Activated CD4-positive, alpha-beta T cell treated with anti-CD3 and anti-CD28 coated beads for 36 hours (primary cell): ENCODE data around the gene CORIN. TPM values are rescaled to one million over a fixed set of nuclear protein-coding genes. Genes with fewer than 3 reads are reported as not detected.

Experiments
- ATAC-seq: fragments of 200-7000 bp; cut with Tn5 transposase; one replicate; pipeline ENCODE4 v1.10.0; 2021; ENCODE audit warnings: mild to moderate bottlenecking, moderate library complexity
- CTCF ChIA-PET: fragments of 350-600 bp; sonication (Branson Sonifier 250); formaldehyde crosslinking; loops from one replicate; lab custom pipeline; 2021; ENCODE audit warnings: antibody characterized with exemption; lab: Charles Lee
- POLR2A ChIA-PET: fragments of 350-600 bp; sonication (Branson Sonifier 250); formaldehyde crosslinking; loops from one replicate; lab custom pipeline; 2021; ENCODE audit warnings: antibody characterized with exemption, inconsistent platforms; lab: Charles Lee
- DNase-seq: peaks from one replicate; pipeline ENCODE4 v3.0.0-alpha.2; 2020
- H3K27ac Mint-ChIP-seq: one replicate; pipeline ENCODE4 v1.8.0; 2021; ENCODE audit warnings: mixed read lengths
- H3K27me3 Mint-ChIP-seq: one replicate; pipeline ENCODE4 v1.8.0; 2021; ENCODE audit warnings: mixed read lengths
- H3K36me3 Mint-ChIP-seq: one replicate; pipeline ENCODE4 v1.8.0; 2021; ENCODE audit warnings: low read depth, mixed read lengths
- H3K4me1 Mint-ChIP-seq: one replicate; pipeline ENCODE4 v1.8.0; 2021; ENCODE audit warnings: mixed read lengths
- H3K4me3 Mint-ChIP-seq: one replicate; pipeline ENCODE4 v1.8.0; 2021; ENCODE audit warnings: mild to moderate bottlenecking, moderate library complexity, mixed read lengths
- H3K9me3 Mint-ChIP-seq: one replicate; pipeline ENCODE4 v1.8.0; 2021; ENCODE audit warnings: low read depth, mixed read lengths
- intact Hi-C, 2 experiments: fragments of 100-400 bp; cut with DNase I in 1 of 2; cut with micrococcal nuclease in 1 of 2; formaldehyde crosslinking; loops; one replicate each; pipeline versions ENCODE4 v1.14.2 to v1.15.1; 2022 to 2024; cut with DNase I, micrococcal nuclease
- total RNA-seq, 2 experiments: library from RNA; stranded (reverse); gene quantifications; one replicate each; pipeline ENCODE4 v1.2.3, GENCODE V29; 2021

Gene CORIN
- total RNA-seq, 2 experiments from 2014 or later, result not detected

GRCh38 chr4:47855350-47855749, 17.5 kb upstream of the CORIN start:
- no peaks in the 10 kb centered on the region for H3K27me3 Mint-ChIP-seq
- H3K36me3 Mint-ChIP-seq, result peaks cover 14% of the 10 kb centered on the region
- no peak overlapping the region for H3K4me3 Mint-ChIP-seq
- ATAC-seq (no peak), DNase-seq (no peak)
- H3K9me3 Mint-ChIP-seq, result no peaks in the 10 kb centered on the region
- intact Hi-C loops, result no loop called here
- ChIA-PET POLR2A (no interaction called here), CTCF (interaction anchor here (1.3 kb wide), 1 partner anchor 19 kb away, joined by 5 read pairs; no protein-coding TSS in a partner anchor)
- no peak overlapping the region for H3K27ac Mint-ChIP-seq
- H3K4me1 Mint-ChIP-seq, result no peaks in the 10 kb centered on the region

GRCh38 chr4:47852136-47852535, 14.3 kb upstream of the CORIN start:
- Mint-ChIP-seq H3K27ac (no peak overlapping the region), H3K9me3 (no peaks in the 10 kb centered on the region), H3K27me3 (no peaks in the 10 kb centered on the region), H3K4me1 (no peaks in the 10 kb centered on the region), H3K36me3 (peaks cover 22% of the 10 kb centered on the region), H3K4me3 (no peak overlapping the region)
- ATAC-seq (no peak), DNase-seq (no peak)
- ChIA-PET POLR2A (no interaction called here), CTCF (interaction anchor here (0.7 kb wide), 1 partner anchor 486 kb away, joined by 3 read pairs; no protein-coding TSS in a partner anchor)
- intact Hi-C loops, result no loop called here

- DNase-seq (no peak), ATAC-seq (no peak)
- no peak overlapping the region for H3K4me3 Mint-ChIP-seq
- H3K36me3 Mint-ChIP-seq, result peaks cover 31% of the 10 kb centered on the region
- H3K9me3 Mint-ChIP-seq, result no peaks in the 10 kb centered on the region
- intact Hi-C loops, result no loop called here
- no peaks in the 10 kb centered on the region for H3K27me3 Mint-ChIP-seq
- CTCF ChIA-PET, result no interaction called here
- POLR2A ChIA-PET, result no interaction called here
- H3K4me1 Mint-ChIP-seq, result no peaks in the 10 kb centered on the region
- no peak overlapping the region for H3K27ac Mint-ChIP-seq
These were observed 11.6 kb upstream of the CORIN start for GRCh38 chr4:47849466-47849865.

GRCh38 chr4:47848041-47848440, 10.2 kb upstream of the CORIN start:
- intact Hi-C loops, result no loop called here
- Mint-ChIP-seq H3K4me3 (no peak overlapping the region), H3K27ac (no peak overlapping the region), H3K27me3 (no peaks in the 10 kb centered on the region), H3K4me1 (no peaks in the 10 kb centered on the region), H3K9me3 (no peaks in the 10 kb centered on the region), H3K36me3 (peaks cover 36% of the 10 kb centered on the region)
- DNase-seq (no peak), ATAC-seq (no peak)
- ChIA-PET POLR2A (no interaction called here), CTCF (interaction anchor here (1.4 to 1.7 kb wide), 3 partner anchors 9 to 56 kb away, joined by 3 to 5 read pairs (median 3); partner anchors contain the start of gene CORIN)

- Mint-ChIP-seq H3K36me3 (peaks cover 24% of the 10 kb centered on the region), H3K4me1 (peaks cover 11% of the 10 kb centered on the region), H3K27ac (no peak overlapping the region), H3K4me3 (no peak overlapping the region), H3K9me3 (no peaks in the 10 kb centered on the region), H3K27me3 (peaks cover 2% of the 10 kb centered on the region)
- no peak for DNase-seq
- ChIA-PET POLR2A (no interaction called here), CTCF (interaction anchor here (1.2 kb wide), 1 partner anchor 14 kb away, joined by 3 read pairs; no protein-coding TSS in a partner anchor)
- intact Hi-C loops, result no loop called here
- no peak for ATAC-seq
These were observed 5.1 kb upstream of the CORIN start for GRCh38 chr4:47842985-47843384.

- intact Hi-C loops, result no loop called here
- ChIA-PET CTCF (interaction anchor here (0.7 to 2.8 kb wide), 13 partner anchors 10 to 550 kb away, joined by 3 to 20 read pairs (median 4); partner anchors contain the start of gene COMMD8), POLR2A (interaction anchor here (1.2 kb wide), 1 partner anchor 74 kb away, joined by 6 read pairs; the partner anchor contains the start of gene NFXL1)
- Mint-ChIP-seq H3K4me3 (no peak overlapping the region), H3K27me3 (peaks cover 2% of the 10 kb centered on the region), H3K27ac (no peak overlapping the region), H3K9me3 (no peaks in the 10 kb centered on the region), H3K4me1 (peaks cover 26% of the 10 kb centered on the region), H3K36me3 (peaks cover 8% of the 10 kb centered on the region)
- no peak for DNase-seq
- no peak for ATAC-seq
These were observed 2.4 kb upstream of the CORIN start for GRCh38 chr4:47840291-47840690.

- ChIA-PET POLR2A (no interaction called here), CTCF (interaction anchor here (0.6 to 2.8 kb wide), 17 partner anchors 9 to 291 kb away, joined by 3 to 20 read pairs (median 4); no protein-coding TSS in a partner anchor)
- no peaks in the 10 kb centered on the region for H3K9me3 Mint-ChIP-seq
- peaks cover 26% of the 10 kb centered on the region for H3K4me1 Mint-ChIP-seq
- DNase-seq, result peak; percentile 81
- H3K36me3 Mint-ChIP-seq, result peaks cover 7% of the 10 kb centered on the region
- intact Hi-C loops, result loop anchor here (1.0 to 10.0 kb wide), 10 partner anchors 36 to 430 kb away; partner anchors contain the start of genes NFXL1 (in 1 of the 2), TEC (in 1 of the 2) and TXK (in 1 of the 2)
- H3K27me3 Mint-ChIP-seq, result peaks cover 2% of the 10 kb centered on the region
- H3K27ac Mint-ChIP-seq, result no peak overlapping the region
- H3K4me3 Mint-ChIP-seq, result no peak overlapping the region
- peak; percentile 89 for ATAC-seq
These were observed 1.4 kb upstream of the CORIN start for GRCh38 chr4:47839259-47839658.

- DNase-seq (no peak), ATAC-seq (no peak)
- no peaks in the 10 kb centered on the region for H3K9me3 Mint-ChIP-seq
- ChIA-PET POLR2A (no interaction called here), CTCF (interaction anchor here (0.7 to 2.8 kb wide), 9 partner anchors 57 to 291 kb away, joined by 3 to 20 read pairs (median 5); no protein-coding TSS in a partner anchor)
- H3K27me3 Mint-ChIP-seq, result peaks cover 2% of the 10 kb centered on the region
- H3K27ac Mint-ChIP-seq, result no peak overlapping the region
- H3K4me1 Mint-ChIP-seq, result peaks cover 26% of the 10 kb centered on the region
- no peak overlapping the region for H3K4me3 Mint-ChIP-seq
- H3K36me3 Mint-ChIP-seq, result no peaks in the 10 kb centered on the region
- intact Hi-C loops, result loop anchor here (2.0 to 10.0 kb wide), 9 partner anchors 36 to 430 kb away; partner anchors contain the start of genes NFXL1 (in 1 of the 2), TEC (in 1 of the 2) and TXK (in 1 of the 2)
These were observed 578 bp upstream of the CORIN start for GRCh38 chr4:47838445-47838844.

GRCh38 chr4:47837094-47837907, 566 bp downstream of the CORIN start:
- Mint-ChIP-seq H3K9me3 (no peaks in the 10 kb centered on the region), H3K4me3 (peak overlapping the region; percentile 71), H3K27ac (no peak overlapping the region), H3K4me1 (peaks cover 26% of the 10 kb centered on the region), H3K36me3 (no peaks in the 10 kb centered on the region), H3K27me3 (peaks cover 5% of the 10 kb centered on the region)
- intact Hi-C loops, result loop anchor here (2.0 to 10.0 kb wide), 7 partner anchors 75 to 295 kb away; partner anchors contain the start of genes NFXL1 (in 2 of the 2) and TXK (in 1 of the 2)
- ChIA-PET POLR2A (no interaction called here), CTCF (interaction anchor here (0.5 to 2.8 kb wide), 30 partner anchors 9 to 454 kb away, joined by 3 to 20 read pairs (median 4); no protein-coding TSS in a partner anchor)
- DNase-seq (peak; percentile 65), ATAC-seq (peak; percentile 50)

- CTCF ChIA-PET, result interaction anchor here (0.5 to 1.8 kb wide), 28 partner anchors 9 to 454 kb away, joined by 3 to 10 read pairs (median 4); no protein-coding TSS in a partner anchor
- Mint-ChIP-seq H3K9me3 (no peaks in the 10 kb centered on the region), H3K4me1 (peaks cover 26% of the 10 kb centered on the region), H3K4me3 (peak overlapping the region; percentile 71), H3K36me3 (no peaks in the 10 kb centered on the region), H3K27ac (no peak overlapping the region), H3K27me3 (peaks cover 5% of the 10 kb centered on the region)
- POLR2A ChIA-PET, result interaction anchor here (1.1 kb wide), 1 partner anchor 12 kb away, joined by 3 read pairs; no protein-coding TSS in a partner anchor
- peak; percentile 78 for DNase-seq
- ATAC-seq, result peak; percentile 73
- intact Hi-C loops, result loop anchor here (1.0 to 10.0 kb wide), 8 partner anchors 76 to 296 kb away; partner anchors contain the start of genes NFXL1 (in 2 of the 2) and TXK (in 1 of the 2)
These were observed 1.2 kb downstream of the CORIN start for GRCh38 chr4:47836641-47837093.

- Mint-ChIP-seq H3K9me3 (no peaks in the 10 kb centered on the region), H3K4me1 (peaks cover 26% of the 10 kb centered on the region), H3K27ac (no peak overlapping the region), H3K36me3 (no peaks in the 10 kb centered on the region), H3K4me3 (no peak overlapping the region), H3K27me3 (peaks cover 5% of the 10 kb centered on the region)
- intact Hi-C loops, result loop anchor here (5.0 to 10.0 kb wide), 6 partner anchors 77 to 297 kb away; partner anchors contain the start of genes NFXL1 (in 1 of the 2) and TXK (in 1 of the 2)
- DNase-seq, result no peak
- no peak for ATAC-seq
- ChIA-PET POLR2A (interaction anchor here (1.1 kb wide), 1 partner anchor 11 kb away, joined by 3 read pairs; no protein-coding TSS in a partner anchor), CTCF (interaction anchor here (1.5 to 1.8 kb wide), 3 partner anchors 20 to 167 kb away, joined by 5 to 8 read pairs (median 6); no protein-coding TSS in a partner anchor)
These were observed 2.4 kb downstream of the CORIN start for GRCh38 chr4:47835494-47835893.
